Breast epithelium (tissue), 4 donors: ENCODE data around the gene PARD3B. TPM values are rescaled to one million over a fixed set of nuclear protein-coding genes. Genes with fewer than 3 reads are reported as not detected.

Source experiments
- DNase-seq, 2 donors: peaks; one replicate each; pipeline ENCODE4 v3.0.0-alpha.2; 2019; ENCODE audit warnings: low spot score in 2 of 2
- H3K27ac ChIP-seq, 2 donors: fragments of 200-600 bp; sonication (generic) in 1 of 2; one replicate each; pipeline ENCODE4 v1.5.1; 2016 to 2019; ENCODE audit warnings: mild to moderate bottlenecking in 1 of 2
- H3K27me3 ChIP-seq, 2 donors: fragments of 200-600 bp; sonication (generic) in 1 of 2; one replicate each; pipeline versions ENCODE4 v1.5.1 to v1.6.0; 2017 to 2019; ENCODE audit warnings: control low read depth in 1 of 2, mild to moderate bottlenecking in 1 of 2
- H3K36me3 ChIP-seq: fragments of 200-600 bp; one replicate; pipeline ENCODE4 v1.5.1; 2019
- H3K4me1 ChIP-seq, 2 donors: fragments of 200-600 bp; sonication (generic); one replicate each; pipeline ENCODE4 v1.5.1; 2016 to 2019; ENCODE audit warnings: control low read depth in 1 of 2
- H3K4me3 ChIP-seq, 3 donors: fragments of 200-600 bp; sonication (generic); 1 replicate in 2 of 3; 2 replicates in 1 of 3; pipeline ENCODE4 v1.5.1; 2016 to 2019; ENCODE audit warnings: mild to moderate bottlenecking in 3 of 3, moderate library complexity in 2 of 3
- H3K9me3 ChIP-seq, 2 donors: fragments of 200-600 bp; sonication (generic) in 1 of 2; one replicate each; pipeline ENCODE4 v1.5.1; 2016 to 2019; ENCODE audit warnings: control low read depth in 1 of 2
- POLR2A ChIP-seq: fragments of 450-650 bp; IDR thresholded peaks from one replicate; pipeline ENCODE4 v1.6.1; 2016; ENCODE audit warnings: antibody characterized with exemption, mild to moderate bottlenecking, moderate library complexity
- POLR2AphosphoS5 ChIP-seq, 3 donors: sonication (generic); formaldehyde crosslinking; IDR thresholded peaks; one replicate each; pipeline ENCODE4 v1.6.1; 2017; ENCODE audit warnings: antibody characterized with exemption in 3 of 3
- intact Hi-C: fragments of 100-400 bp; cut with DNase I; formaldehyde crosslinking; loops from one replicate; pipeline ENCODE4 v1.15.1; 2023; ENCODE audit warnings: low total_unique reads
- total RNA-seq, 3 donors: library from RNA; depleted of rRNA; stranded (reverse); fragments of >200 nt; gene quantifications; one replicate each; pipeline ENCODE4 v1.1.0, GENCODE V29; 2016
- TF ChIP-seq, protein P1 (sequence below), 3 donors: fragments of 450-650 bp; IDR thresholded peaks; one replicate each; pipeline ENCODE4 v1.5.1; 2016 to 2017; ENCODE audit warnings: antibody characterized with exemption in 3 of 3, mild to moderate bottlenecking in 3 of 3, moderate library complexity in 3 of 3

The PARD3B gene
- total RNA-seq, 3 donors from 2014 or later: 24.6 to 66.2 (median 25.9) TPM

DNA sequence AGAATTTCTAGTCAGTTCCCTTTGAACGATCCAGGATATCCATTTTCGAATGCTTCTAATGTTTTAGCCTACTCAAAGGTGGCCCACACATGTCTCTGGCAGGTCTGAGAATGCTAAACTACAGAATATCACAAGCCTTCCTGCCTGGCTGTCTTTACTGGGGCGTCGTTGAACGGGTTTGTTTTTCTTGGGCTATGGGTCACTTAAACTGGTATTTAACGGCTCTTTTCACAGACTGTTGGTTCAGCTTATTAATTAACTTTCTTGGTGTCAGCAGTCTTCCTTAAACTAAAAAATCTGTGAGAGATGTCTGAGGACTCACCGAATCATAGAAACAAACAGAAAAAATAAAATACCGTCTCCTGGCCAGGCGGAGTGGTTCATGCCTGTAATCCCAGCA lies 573.9 kb downstream of the PARD3B start:
- TF ChIP-seq, protein P1, sequence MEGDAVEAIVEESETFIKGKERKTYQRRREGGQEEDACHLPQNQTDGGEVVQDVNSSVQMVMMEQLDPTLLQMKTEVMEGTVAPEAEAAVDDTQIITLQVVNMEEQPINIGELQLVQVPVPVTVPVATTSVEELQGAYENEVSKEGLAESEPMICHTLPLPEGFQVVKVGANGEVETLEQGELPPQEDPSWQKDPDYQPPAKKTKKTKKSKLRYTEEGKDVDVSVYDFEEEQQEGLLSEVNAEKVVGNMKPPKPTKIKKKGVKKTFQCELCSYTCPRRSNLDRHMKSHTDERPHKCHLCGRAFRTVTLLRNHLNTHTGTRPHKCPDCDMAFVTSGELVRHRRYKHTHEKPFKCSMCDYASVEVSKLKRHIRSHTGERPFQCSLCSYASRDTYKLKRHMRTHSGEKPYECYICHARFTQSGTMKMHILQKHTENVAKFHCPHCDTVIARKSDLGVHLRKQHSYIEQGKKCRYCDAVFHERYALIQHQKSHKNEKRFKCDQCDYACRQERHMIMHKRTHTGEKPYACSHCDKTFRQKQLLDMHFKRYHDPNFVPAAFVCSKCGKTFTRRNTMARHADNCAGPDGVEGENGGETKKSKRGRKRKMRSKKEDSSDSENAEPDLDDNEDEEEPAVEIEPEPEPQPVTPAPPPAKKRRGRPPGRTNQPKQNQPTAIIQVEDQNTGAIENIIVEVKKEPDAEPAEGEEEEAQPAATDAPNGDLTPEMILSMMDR (IDR thresholded peaks at IDR 0.05): no peak
- TF ChIP-seq POLR2A (no peak), POLR2AphosphoS5 (IDR thresholded peaks at IDR 0.05) (no peak)
- intact Hi-C loops: no loop called here
- no peaks in the 10 kb centered on the region for H3K4me1 ChIP-seq
- no peak overlapping the region for H3K27ac ChIP-seq
- H3K27me3 ChIP-seq: no peaks in the 10 kb centered on the region
- H3K36me3 ChIP-seq: no peaks in the 10 kb centered on the region
- H3K9me3 ChIP-seq: no peaks in the 10 kb centered on the region
- no peak for DNase-seq
- H3K4me3 ChIP-seq: no peak overlapping the region

DNA sequence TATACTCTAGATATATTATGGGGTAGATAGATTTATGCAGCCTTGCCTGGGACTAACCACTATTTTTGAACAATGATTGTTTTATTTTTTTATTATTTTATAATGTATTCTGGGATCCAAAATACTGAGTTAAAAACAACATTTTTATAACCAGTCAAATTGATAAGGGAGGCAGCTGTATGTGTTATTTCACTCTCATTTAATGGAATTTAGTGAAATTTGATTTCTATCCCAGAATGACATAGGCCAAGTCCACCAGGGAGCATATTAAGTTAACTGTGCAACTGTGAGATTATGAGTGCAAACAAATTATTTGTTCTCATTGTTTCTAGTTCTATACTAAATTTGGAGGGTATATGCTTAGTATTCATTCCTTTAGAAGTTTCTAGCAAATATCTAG lies 583.5 kb downstream of the PARD3B start:
- Histone ChIP-seq H3K4me1 (no peaks in the 10 kb centered on the region), H3K27me3 (no peaks in the 10 kb centered on the region), H3K4me3 (no peak overlapping the region), H3K27ac (no peak overlapping the region), H3K9me3 (no peaks in the 10 kb centered on the region), H3K36me3 (no peaks in the 10 kb centered on the region)
- no peak for DNase-seq
- TF ChIP-seq POLR2AphosphoS5 (IDR thresholded peaks at IDR 0.05) (no peak), POLR2A (no peak)
- TF ChIP-seq, protein P1 (IDR thresholded peaks at IDR 0.05): no peak
- intact Hi-C loops: no loop called here

DNA sequence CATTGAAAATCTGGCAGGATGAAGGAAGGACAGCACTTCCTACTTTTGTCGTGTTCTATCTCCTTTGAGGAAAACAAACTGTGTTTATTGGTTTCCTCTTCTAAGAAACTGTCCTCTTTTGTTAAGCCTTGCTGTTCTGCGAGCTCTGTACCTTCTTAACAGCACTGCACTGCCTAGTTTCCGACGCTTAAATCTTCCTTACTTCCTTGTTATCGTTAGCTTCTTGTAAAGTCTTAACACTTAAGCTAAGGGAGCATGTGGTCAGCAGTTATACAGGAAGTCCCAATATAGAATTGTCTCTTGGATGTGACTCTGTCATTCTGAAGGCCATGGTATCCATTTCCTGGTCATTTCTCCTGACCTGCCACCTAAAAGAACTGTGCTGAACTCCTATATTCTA lies 584.3 kb downstream of the PARD3B start:
- Histone ChIP-seq H3K27me3 (no peaks in the 10 kb centered on the region), H3K27ac (no peak overlapping the region), H3K4me3 (no peak overlapping the region), H3K36me3 (no peaks in the 10 kb centered on the region), H3K9me3 (no peaks in the 10 kb centered on the region), H3K4me1 (no peaks in the 10 kb centered on the region)
- TF ChIP-seq POLR2A (no peak), POLR2AphosphoS5 (IDR thresholded peaks at IDR 0.05) (no peak)
- TF ChIP-seq, protein P1 (IDR thresholded peaks at IDR 0.05): no peak
- intact Hi-C loops: no loop called here
- DNase-seq: no peak

DNA sequence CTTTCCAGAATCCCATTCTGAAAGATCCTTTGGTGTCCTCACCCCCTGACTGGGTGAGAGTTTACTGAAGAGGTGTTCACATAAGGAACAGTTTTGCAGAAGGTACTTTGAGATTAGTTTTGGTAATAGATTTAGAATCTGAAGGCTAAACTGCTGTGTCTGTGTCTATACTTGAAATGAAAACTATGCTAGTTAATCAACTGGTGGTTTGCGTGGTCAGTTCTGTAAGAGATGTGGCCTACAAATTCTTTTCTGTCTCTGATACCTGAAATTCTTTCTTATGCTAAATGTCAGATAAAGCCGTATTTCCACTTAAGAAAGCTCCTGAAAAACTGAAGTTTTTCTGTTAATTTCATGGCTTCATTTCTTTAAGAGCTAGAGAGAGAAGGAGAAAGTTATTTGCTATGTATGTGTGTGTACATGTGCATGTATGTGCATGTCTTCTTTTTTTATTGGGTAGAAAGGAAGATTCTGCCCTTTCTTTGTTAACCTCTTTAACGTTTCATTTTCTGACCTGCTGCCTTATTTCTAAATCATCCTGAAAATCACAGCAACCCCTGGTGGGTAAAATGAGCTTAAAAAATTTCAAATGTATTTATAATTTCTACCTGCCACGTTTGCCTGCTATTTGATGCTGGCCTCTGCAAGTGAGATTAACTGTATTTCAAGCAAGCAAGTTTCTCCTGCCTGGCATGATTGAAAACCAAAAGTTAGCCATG lies 585.0 kb downstream of the PARD3B start:
- H3K4me3 ChIP-seq: no peak overlapping the region
- H3K27ac ChIP-seq: no peak overlapping the region
- no peak for DNase-seq
- H3K9me3 ChIP-seq: no peaks in the 10 kb centered on the region
- TF ChIP-seq POLR2AphosphoS5 (IDR thresholded peaks at IDR 0.05): no peak
- TF ChIP-seq, protein P1 (IDR thresholded peaks at IDR 0.05): no peak
- no peak for TF ChIP-seq POLR2A
- intact Hi-C loops: no loop called here
- no peaks in the 10 kb centered on the region for H3K36me3 ChIP-seq
- H3K27me3 ChIP-seq: no peaks in the 10 kb centered on the region
- no peaks in the 10 kb centered on the region for H3K4me1 ChIP-seq

DNA sequence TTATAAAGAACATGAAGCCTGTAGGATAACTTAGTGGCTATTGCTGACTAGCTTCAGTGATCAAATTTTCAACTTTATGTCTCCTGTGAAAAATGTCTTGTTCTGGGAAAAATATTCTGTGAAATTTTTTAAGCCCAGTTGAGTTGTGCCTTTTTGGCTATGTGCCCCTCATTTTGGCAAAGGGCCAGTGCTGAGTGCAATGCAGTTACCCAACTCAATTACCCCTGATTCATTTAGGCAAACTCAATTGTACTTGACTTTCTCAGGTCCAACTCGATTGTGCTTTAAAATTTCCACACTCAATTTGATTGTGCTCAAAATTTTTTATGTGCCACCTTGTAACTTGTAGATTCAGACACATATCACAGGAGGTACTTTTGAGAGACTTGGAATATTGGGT lies 588.3 kb downstream of the PARD3B start:
- no peaks in the 10 kb centered on the region for H3K9me3 ChIP-seq
- intact Hi-C loops: no loop called here
- TF ChIP-seq POLR2AphosphoS5 (IDR thresholded peaks at IDR 0.05) (no peak), POLR2A (no peak)
- TF ChIP-seq, protein P1 (IDR thresholded peaks at IDR 0.05): no peak
- H3K27me3 ChIP-seq: no peaks in the 10 kb centered on the region
- H3K4me3 ChIP-seq: no peak overlapping the region
- no peaks in the 10 kb centered on the region for H3K36me3 ChIP-seq
- H3K4me1 ChIP-seq: no peaks in the 10 kb centered on the region
- no peak for DNase-seq
- H3K27ac ChIP-seq: no peak overlapping the region
